Activated naive CD4-positive, alpha-beta T cell treated with anti-CD3 and anti-CD28 coated beads, Interleukin-2, amount 50 U/mL, for 72 hours (primary cell): ENCODE data around the gene PRXL2A. TPM values are rescaled to one million over a fixed set of nuclear protein-coding genes. Genes with fewer than 3 reads are reported as not detected.
"Not testable (repeated sequence)": the region's sequence is repeated elsewhere in the genome, so short reads cannot be mapped to it uniquely, and the experiment has no call there.

Experiments
- ATAC-seq, 2 donors: fragments of 150-1000 bp; cut with Tn5 transposase; 2 replicates each; pipeline ENCODE4 v1.10.0; 2021; ENCODE audit warnings: mild to moderate bottlenecking in 2 of 2, moderate library complexity in 2 of 2
- DNase-seq, 2 donors: peaks; one replicate each; pipeline ENCODE4 v3.0.0; 2021 to 2022; ENCODE audit warnings: low spot score in 2 of 2
- H3K27ac Mint-ChIP-seq, 2 donors: one replicate each; pipeline ENCODE4 v1.8.0; 2022; ENCODE audit warnings: mild to moderate bottlenecking in 2 of 2, mixed read lengths in 2 of 2
- H3K36me3 Mint-ChIP-seq, 2 donors: one replicate each; pipeline ENCODE4 v1.8.0; 2022; ENCODE audit warnings: mixed read lengths in 2 of 2
- H3K9me3 Mint-ChIP-seq, 2 donors: one replicate each; pipeline ENCODE4 v1.8.0; 2022; ENCODE audit warnings: mixed read lengths in 2 of 2
- total RNA-seq, 2 donors: library from RNA; stranded (reverse); gene quantifications; one replicate each; pipeline ENCODE4 v1.2.3, GENCODE V29; 2022

Gene PRXL2A
- total RNA-seq, 2 donors from 2014 or later = 15.1 to 18.5 TPM

GRCh38 chr10:80406204-80406603 lies 2.1 kb upstream of the PRXL2A start:
- ATAC-seq = no peak
- no peaks in the 10 kb centered on the region for H3K9me3 Mint-ChIP-seq
- no peak for DNase-seq
- no peaks in the 10 kb centered on the region for H3K36me3 Mint-ChIP-seq
- H3K27ac Mint-ChIP-seq = no peak overlapping the region

- Mint-ChIP-seq H3K27ac (peak overlapping the region; percentile 86 to 98), H3K36me3 (no peaks in the 10 kb centered on the region), H3K9me3 (no peaks in the 10 kb centered on the region)
- DNase-seq = peak; percentile 51 to 85
- ATAC-seq = peak; percentile 78 to 87
These were observed 524 bp upstream of the PRXL2A start for GRCh38 chr10:80407812-80408241.

GRCh38 chr10:80409121-80409520 lies 770 bp downstream of the PRXL2A start:
- Mint-ChIP-seq H3K27ac (peak overlapping the region; percentile 25 to 86), H3K9me3 (no peaks in the 10 kb centered on the region), H3K36me3 (no peaks in the 10 kb centered on the region)
- DNase-seq (no peak), ATAC-seq (no peak)

- H3K9me3 Mint-ChIP-seq = no peaks in the 10 kb centered on the region
- DNase-seq (no peak), ATAC-seq (no peak)
- no peak overlapping the region for H3K27ac Mint-ChIP-seq
- H3K36me3 Mint-ChIP-seq = no peaks in the 10 kb centered on the region
These were observed 1.8 kb downstream of the PRXL2A start for GRCh38 chr10:80410122-80410521.

GRCh38 chr10:80410578-80411145 lies 2.3 kb downstream of the PRXL2A start:
- Mint-ChIP-seq H3K27ac (no peak overlapping the region), H3K36me3 (no peaks in the 10 kb centered on the region)

GRCh38 chr10:80411267-80411668 lies 2.9 kb downstream of the PRXL2A start:
- ATAC-seq = no peak
- no peaks in the 10 kb centered on the region for H3K36me3 Mint-ChIP-seq
- DNase-seq = no peak
- H3K9me3 Mint-ChIP-seq = no peaks in the 10 kb centered on the region
- no peak overlapping the region for H3K27ac Mint-ChIP-seq

More at GRCh38 chr10:80410578-80411145, 2.3 kb downstream of the PRXL2A start:
- ATAC-seq = no peak
- no peaks in the 10 kb centered on the region for H3K9me3 Mint-ChIP-seq
- no peak for DNase-seq

GRCh38 chr10:80411681-80412220 lies 3.4 kb downstream of the PRXL2A start:
- Mint-ChIP-seq H3K27ac (no peak overlapping the region), H3K9me3 (no peaks in the 10 kb centered on the region), H3K36me3 (no peaks in the 10 kb centered on the region)
- ATAC-seq (no peak), DNase-seq (no peak)

- H3K9me3 Mint-ChIP-seq = no peaks in the 10 kb centered on the region
- DNase-seq (no peak), ATAC-seq (peak in 1 of 2 donors; percentile 9)
- H3K36me3 Mint-ChIP-seq = no peaks in the 10 kb centered on the region
- H3K27ac Mint-ChIP-seq = peak overlapping the region; percentile 34 to 48
These were observed 4.1 kb downstream of the PRXL2A start for GRCh38 chr10:80412486-80412885.

- peak overlapping the region in 1 of 2 donors; percentile 34 for H3K27ac Mint-ChIP-seq
- no peak for DNase-seq
- no peaks in the 10 kb centered on the region for H3K36me3 Mint-ChIP-seq
- H3K9me3 Mint-ChIP-seq = no peaks in the 10 kb centered on the region
- ATAC-seq = peak in 1 of 2 donors; percentile 17
These were observed 5.1 kb downstream of the PRXL2A start for GRCh38 chr10:80413271-80413996.

- H3K27ac Mint-ChIP-seq = peak overlapping the region in 1 of 2 donors; percentile 34
- ATAC-seq (no peak), DNase-seq (no peak)
- no peaks in the 10 kb centered on the region for H3K36me3 Mint-ChIP-seq
- H3K9me3 Mint-ChIP-seq = no peaks in the 10 kb centered on the region
These were observed 6.0 kb downstream of the PRXL2A start for GRCh38 chr10:80414142-80414895.

- no peak for ATAC-seq
- Mint-ChIP-seq H3K36me3 (no peaks in the 10 kb centered on the region), H3K27ac (no peak overlapping the region), H3K9me3 (no peaks in the 10 kb centered on the region)
- no peak for DNase-seq
These were observed 7.6 kb downstream of the PRXL2A start for GRCh38 chr10:80415734-80416478.

- ATAC-seq = no peak
- Mint-ChIP-seq H3K27ac (peak overlapping the region in 1 of 2 donors; percentile 76), H3K36me3 (no peaks in the 10 kb centered on the region), H3K9me3 (no peaks in the 10 kb centered on the region)
- DNase-seq = no peak
These were observed 8.2 kb downstream of the PRXL2A start for GRCh38 chr10:80416479-80417098.

- not testable (repeated sequence) for H3K9me3 Mint-ChIP-seq, H3K27ac Mint-ChIP-seq, ATAC-seq, DNase-seq, H3K36me3 Mint-ChIP-seq
These were observed 8.9 kb downstream of the PRXL2A start for GRCh38 chr10:80417256-80417655.

- no peak overlapping the region for H3K27ac Mint-ChIP-seq
- H3K36me3 Mint-ChIP-seq = peaks cover 0 to 8% of the 10 kb centered on the region in 2 donors
- ATAC-seq = no peak
- DNase-seq = no peak
- no peaks in the 10 kb centered on the region for H3K9me3 Mint-ChIP-seq
These were observed 12.8 kb downstream of the PRXL2A start for GRCh38 chr10:80421050-80421706.

- Mint-ChIP-seq H3K27ac (no peak overlapping the region), H3K36me3 (peaks cover 0 to 8% of the 10 kb centered on the region in 2 donors), H3K9me3 (no peaks in the 10 kb centered on the region)
- ATAC-seq (no peak), DNase-seq (no peak)
These were observed 13.6 kb downstream of the PRXL2A start for GRCh38 chr10:80421707-80422536.
